ENCODE measurements around the gene DCAF15.

The DCAF15 gene

DNA sequence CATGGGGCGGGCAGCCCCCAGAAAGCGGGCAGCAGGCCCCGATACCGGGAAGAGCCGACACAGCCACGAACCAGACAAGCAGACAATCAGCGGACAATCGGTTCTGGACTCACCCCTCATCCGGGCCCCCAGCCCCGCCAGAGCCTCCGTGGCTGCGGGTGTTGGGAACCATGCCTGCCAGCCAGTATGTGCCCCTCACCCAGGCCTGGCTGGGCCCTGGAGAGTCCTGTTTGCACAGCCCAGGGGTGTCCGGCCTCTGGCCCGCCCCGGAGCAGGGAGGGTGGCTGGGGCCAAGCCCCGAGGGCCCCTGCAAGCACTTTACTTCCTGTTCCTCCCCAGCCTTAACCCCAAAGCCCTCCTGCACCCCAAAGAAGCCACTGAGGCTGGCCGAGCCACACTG is 21.9 kb upstream of the DCAF15 start:
- DNase-seq (ENCODE audit: low spot score), result peak; percentile 5

DNA sequence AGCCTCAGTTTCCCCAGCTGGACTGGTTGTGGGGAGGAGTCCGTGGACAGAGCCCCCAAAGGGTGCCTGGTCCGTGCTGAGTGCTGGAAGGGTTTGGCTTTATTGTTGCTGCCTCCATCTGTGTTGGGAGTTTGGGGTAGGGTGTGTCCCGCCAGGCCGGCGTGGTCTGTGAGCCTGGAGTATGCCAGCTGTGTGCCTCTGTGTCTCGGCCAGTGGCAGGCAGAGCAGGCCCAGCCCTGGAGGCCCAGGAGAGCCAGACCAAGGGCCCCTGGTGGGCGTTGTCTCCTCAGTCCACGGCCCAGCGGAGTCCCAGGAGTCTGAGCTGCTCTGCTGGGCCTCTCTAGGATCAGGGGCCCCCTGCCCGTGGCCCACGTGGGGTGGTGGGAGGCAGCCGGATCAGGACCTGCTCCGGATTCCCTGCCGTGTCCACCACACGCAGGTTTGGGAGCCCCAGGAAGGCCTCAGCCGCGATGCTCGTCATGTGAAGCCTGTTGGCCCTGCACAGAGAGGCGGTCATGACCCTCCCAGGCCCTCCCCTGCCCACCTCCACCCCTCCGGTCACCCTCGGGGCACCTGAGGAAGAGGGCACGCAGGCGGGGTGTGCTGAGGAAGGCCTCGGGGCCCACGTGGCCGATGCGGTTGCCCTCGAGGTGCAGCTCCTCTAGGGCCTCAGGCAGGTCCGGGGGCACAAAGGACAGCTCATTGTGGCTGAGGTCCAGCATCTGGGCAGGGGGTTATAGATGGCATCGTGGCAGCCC is 20.7 kb upstream of the DCAF15 start:
- peak; percentile 4 for DNase-seq (ENCODE audit: low spot score)

GRCh38 chr19:13932149-13932637 is 20.1 kb upstream of the DCAF15 start:
- peak; percentile 1 for DNase-seq (ENCODE audit: low spot score)

- DNase-seq (ENCODE audit: low spot score), result no peak
Observed at GRCh38 chr19:13932911-13933393, 19.4 kb upstream of the DCAF15 start.

DNA sequence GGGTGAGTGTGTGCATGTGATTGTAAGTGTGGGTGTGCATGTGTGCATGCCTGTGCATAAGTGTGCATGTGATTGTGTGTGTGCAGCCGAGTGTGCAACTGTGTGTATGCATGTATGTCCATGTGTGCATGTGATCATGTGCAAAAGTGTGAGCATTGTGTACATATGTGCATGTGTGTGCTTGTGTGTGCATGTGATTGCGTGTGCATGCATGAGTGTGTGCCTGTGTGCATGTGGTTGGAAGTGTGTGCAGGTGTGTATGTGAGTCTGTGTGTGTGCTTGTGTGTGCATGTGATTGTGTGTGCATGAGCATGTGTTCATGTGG is 17.6 kb upstream of the DCAF15 start:
- no peak for DNase-seq (ENCODE audit: low spot score)

GRCh38 chr19:13935765-13936510 is 16.4 kb upstream of the DCAF15 start:
- no peak for DNase-seq (ENCODE audit: low spot score)

GRCh38 chr19:13937479-13938300 is 14.6 kb upstream of the DCAF15 start:
- DNase-seq (ENCODE audit: low spot score), result no peak

DNA sequence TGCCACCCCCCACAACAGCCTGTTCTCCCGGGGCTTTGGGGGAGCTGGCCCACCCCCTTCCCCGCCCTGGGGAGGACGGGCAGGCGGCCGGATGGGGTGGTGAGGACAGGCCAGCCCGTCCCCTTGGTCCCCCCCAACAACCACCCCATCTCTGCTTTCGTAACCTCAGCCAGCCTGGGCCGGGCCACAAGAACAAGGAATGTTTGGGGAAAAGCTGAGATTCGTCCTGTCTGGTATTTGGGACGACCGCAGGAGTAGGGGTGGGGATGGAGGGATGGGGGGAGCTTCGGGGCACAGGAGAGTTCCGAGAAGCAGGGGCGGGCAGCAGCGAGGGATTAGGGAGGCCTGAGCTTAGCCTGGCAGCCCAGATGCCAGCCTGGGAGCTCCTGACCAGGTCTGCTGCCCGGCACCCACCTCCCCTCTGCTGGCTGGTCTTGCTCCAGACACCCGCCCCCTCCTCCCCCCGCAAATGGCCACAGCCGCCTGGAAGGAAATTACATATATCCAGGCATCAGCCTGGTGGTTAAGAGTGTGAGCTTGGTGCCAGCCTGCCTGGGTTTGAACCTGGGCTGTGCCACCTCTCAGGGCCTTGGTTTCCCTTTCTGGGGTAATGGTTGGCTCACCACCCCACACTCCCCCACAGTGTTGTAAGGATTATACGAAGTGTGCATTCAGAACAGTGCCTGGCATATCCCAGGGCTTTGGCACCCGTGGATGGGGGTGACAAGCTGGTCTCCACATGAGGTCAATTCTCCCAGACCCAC is 13.8 kb upstream of the DCAF15 start, which contains the start of gene PODNL1:
Gene PODNL1 (minus strand): TSS at position 117 of the 764 bp plus-strand sequence. CDS start 236 bp downstream, outside the sequence.
- DNase-seq (ENCODE audit: low spot score), result peak; percentile 92

DNA sequence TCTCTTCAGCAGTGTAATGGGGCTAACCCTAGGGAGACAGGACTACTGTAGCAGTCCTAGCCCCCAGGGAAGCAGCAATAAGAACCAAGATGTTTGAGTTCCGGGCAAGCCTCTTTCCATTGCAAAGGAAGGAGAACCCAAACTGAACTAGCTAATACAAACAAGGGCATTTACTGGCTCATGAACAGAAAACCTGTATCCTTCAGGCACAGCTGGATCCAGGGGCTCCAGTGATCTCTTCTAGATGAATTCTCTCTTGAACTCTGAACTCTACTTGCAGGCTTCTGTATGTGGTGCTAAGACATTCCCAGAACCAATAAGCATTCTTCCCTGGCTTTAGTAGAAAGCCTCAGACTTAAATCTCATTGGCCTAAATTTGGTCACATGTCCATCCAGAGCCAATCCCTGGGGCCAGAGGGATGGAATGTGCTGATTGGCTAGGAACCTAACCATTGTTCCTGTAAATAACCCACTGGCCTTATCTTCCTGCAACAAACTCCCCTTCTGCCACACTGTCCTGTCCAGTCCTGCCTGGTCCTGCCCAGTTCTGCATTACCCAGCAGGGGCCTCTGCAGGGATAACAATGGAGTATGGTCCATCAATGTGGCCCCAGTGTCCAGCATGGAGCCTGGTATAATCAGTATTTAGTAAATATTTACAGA is 10.2 kb upstream of the DCAF15 start:
- DNase-seq (ENCODE audit: low spot score), result no peak

- no peak for DNase-seq (ENCODE audit: low spot score)
Observed at GRCh38 chr19:13946414-13946813, 5.9 kb upstream of the DCAF15 start.

- DNase-seq (ENCODE audit: low spot score), result no peak
Observed at GRCh38 chr19:13951043-13951442, 1.3 kb upstream of the DCAF15 start.

GRCh38 chr19:13951799-13952153 is 533 bp upstream of the DCAF15 start:
- DNase-seq (ENCODE audit: low spot score), result no peak

DNA sequence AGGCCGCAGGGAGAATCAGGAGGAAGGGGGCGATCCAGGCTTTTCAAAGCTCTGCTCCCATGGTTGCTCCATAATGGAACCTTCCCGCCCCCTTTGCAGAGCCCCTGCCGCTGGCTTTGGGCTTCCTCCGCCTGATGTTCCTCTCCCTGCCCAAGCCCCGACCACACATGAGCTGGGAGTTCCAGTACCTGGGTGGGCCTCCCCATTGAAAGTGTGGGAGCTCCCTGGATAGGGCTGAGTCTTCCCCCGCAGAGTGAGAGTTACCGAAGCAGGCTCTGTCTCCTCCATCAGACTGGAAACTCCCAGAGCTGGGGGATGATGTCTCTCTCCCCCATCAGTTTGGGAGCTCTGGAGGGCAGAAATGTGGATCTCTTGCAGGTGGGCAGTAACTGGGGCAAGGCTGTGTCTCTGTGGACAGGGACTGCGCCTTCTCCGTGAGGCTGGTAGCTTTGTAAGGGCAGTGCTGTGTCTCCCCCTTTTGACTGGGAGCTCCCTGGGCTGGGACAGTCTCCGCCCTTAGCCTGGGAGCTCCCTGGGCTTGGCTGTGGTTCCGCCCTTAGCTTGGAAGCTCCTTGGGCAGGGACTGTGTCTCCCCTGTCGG is 722 bp downstream of the DCAF15 start:
- DNase-seq (ENCODE audit: low spot score), result peak; percentile 92

DNA sequence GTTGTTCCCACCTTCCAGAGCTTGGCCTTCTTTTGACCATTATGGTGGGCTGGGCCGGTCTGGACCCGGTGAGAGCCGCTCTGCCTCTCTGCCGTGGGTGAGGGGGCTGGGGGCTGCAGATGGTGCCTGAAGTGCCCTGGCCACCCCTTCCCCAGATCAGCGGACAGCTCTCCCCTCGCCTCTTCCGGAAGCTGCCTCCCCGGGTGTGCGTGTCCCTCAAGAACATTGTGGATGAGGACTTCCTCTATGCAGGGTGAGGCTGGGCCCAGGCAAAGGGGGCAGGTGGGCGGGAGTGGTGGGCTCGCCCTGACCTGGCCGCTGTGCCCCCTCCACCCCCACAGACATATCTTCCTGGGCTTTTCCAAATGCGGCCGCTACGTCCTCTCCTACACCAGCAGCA is 1.9 kb downstream of the DCAF15 start:
- no peak for DNase-seq (ENCODE audit: low spot score)

- no peak for DNase-seq (ENCODE audit: low spot score)
Observed at GRCh38 chr19:13955662-13956364, 3.5 kb downstream of the DCAF15 start.

DNA sequence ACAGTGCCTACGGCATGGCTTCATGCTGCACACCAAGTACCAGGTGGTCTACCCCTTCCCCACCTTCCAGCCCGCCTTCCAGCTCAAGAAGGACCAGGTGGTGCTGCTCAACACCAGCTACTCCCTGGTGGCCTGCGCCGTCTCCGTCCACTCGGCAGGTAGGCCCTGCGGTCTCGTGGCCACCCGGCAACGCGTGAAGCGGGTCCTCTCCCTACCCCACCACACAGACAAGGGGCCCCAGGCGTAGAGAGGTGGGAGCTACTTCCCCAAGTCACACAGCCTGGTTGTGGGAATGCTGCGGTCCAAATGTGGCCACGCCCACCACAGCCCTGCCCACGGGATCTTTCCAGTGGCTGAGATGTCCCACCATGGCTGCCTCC is 4.0 kb downstream of the DCAF15 start:
- DNase-seq (ENCODE audit: low spot score), result no peak

DNA sequence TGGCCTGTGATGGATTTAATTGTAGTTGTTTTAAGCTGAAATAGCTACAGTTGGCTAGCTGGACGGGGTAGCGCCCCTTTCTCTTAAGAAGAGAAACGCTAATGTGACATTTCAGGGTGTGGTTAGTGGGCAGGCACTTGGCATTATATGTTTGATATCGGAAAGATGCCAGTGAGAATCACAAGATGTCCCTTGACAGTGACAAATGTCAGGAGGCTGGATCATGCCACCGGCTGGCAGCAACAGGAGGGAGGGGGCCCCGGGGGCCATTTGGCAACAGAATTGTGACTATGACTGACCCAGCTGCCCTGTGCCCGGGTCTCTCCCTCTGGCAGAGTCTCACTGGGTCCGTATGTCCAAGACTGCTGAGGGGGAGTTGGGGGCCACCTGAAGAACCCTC is 4.7 kb downstream of the DCAF15 start:
- DNase-seq (ENCODE audit: low spot score), result no peak

- DNase-seq (ENCODE audit: low spot score), result no peak
Observed at GRCh38 chr19:13958043-13958442, 5.7 kb downstream of the DCAF15 start.

DNA sequence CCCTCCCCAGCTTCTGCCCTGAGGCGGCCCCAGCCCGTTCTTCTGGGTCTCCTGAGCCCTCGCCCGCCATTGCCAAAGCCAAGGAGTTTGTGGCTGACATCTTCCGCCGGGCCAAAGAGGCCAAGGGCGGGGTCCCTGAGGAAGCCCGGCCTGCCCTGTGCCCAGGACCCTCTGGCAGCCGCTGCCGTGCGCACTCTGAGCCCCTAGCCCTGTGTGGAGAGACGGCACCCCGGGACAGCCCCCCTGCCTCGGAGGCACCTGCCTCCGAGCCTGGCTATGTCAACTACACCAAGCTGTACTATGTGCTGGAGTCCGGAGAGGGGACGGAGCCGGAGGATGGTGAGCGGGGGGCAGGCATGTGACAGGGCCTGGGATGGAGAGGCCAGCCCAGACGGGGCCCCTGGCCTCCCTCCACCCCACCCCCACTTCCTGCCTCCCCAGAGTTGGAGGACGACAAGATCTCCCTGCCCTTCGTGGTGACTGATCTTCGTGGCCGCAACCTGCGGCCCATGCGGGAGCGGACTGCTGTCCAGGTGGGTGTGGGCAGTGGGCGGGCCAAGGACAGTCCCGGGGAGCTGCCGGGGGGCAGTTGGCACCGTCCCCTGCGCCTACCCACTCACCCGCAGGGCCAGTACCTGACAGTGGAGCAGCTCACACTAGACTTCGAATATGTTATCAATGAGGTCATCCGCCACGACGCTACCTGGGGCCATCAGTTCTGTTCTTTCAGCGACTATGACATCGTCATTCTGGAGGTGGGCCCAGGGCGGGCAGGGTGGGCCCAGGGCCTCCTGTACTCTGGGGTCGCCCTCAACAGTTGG is 7.0 kb downstream of the DCAF15 start:
- no peak for DNase-seq (ENCODE audit: low spot score)
